HG03095 (cell line): Measurements from ENCODE around the gene ZNF41.

Source experiments
- ATAC-seq: cut with Tn5 transposase; IDR thresholded peaks from one replicate; pipeline ENCODE4 v1.9.1; 2021; ENCODE audit warnings: moderate library complexity; ENCODE audit not compliant: unreplicated experiment

Gene ZNF41

DNA sequence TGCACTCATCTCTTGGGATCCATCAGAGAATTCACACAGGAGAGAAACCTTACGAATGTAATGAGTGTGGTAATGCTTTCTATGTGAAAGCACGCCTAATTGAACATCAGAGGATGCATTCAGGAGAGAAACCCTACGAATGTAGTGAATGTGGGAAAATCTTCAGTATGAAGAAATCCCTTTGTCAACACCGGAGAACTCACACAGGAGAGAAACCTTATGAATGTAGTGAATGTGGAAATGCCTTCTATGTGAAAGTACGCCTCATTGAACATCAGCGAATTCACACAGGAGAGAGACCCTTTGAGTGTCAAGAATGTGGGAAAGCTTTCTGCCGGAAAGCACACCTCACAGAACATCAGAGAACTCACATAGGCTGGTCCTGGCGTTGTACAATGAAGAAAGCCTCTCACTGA, 69.8 kb downstream of the ZNF41 start:
- no peak for ATAC-seq
